Activated T-cell treated with anti-CD3 and anti-CD28 coated beads, Interleukin-2, amount 50 U/mL, for 72 hours (primary cell): Measurements from ENCODE around the gene FKBP5. TPM values are rescaled to one million over a fixed set of nuclear protein-coding genes. Genes with fewer than 3 reads are reported as not detected.

Experiments
- ATAC-seq, 2 donors: fragments of 150-1000 bp; cut with Tn5 transposase; replicated peaks in 1 of 2; 2 replicates each; pipeline ENCODE4 v1.10.0; 2021; ENCODE audit warnings: moderate library complexity in 2 of 2, mild to moderate bottlenecking in 1 of 2
- DNase-seq, 2 donors: peaks; one replicate each; pipeline ENCODE4 v3.0.0; 2021 to 2022; ENCODE audit warnings: mixed read lengths in 1 of 2
- H3K27ac Mint-ChIP-seq: one replicate; pipeline ENCODE4 v1.8.0; 2022; ENCODE audit warnings: mild to moderate bottlenecking, moderate library complexity, mixed read lengths
- H3K27me3 Mint-ChIP-seq: one replicate; pipeline ENCODE4 v1.8.0; 2022; ENCODE audit warnings: low read depth, mixed read lengths
- H3K36me3 Mint-ChIP-seq, 2 donors: one replicate each; pipeline ENCODE4 v1.8.0; 2022; ENCODE audit warnings: mixed read lengths in 2 of 2, mild to moderate bottlenecking in 1 of 2; ENCODE audit not compliant: insufficient read depth in 2 of 2
- H3K4me1 Mint-ChIP-seq: one replicate; pipeline ENCODE4 v1.8.0; 2022; ENCODE audit warnings: low read depth, mixed read lengths
- H3K4me3 Mint-ChIP-seq, 2 donors: one replicate each; pipeline ENCODE4 v1.8.0; 2022; ENCODE audit warnings: mild to moderate bottlenecking in 2 of 2, mixed read lengths in 2 of 2, moderate library complexity in 2 of 2
- H3K9me3 Mint-ChIP-seq, 2 donors: one replicate each; pipeline ENCODE4 v1.8.0; 2022; ENCODE audit warnings: mixed read lengths in 2 of 2
- total RNA-seq, 2 donors: library from RNA; stranded (reverse); gene quantifications; one replicate each; pipeline ENCODE4 v1.2.3, GENCODE V29; 2022

Gene FKBP5
- total RNA-seq, 2 donors from 2014 or later = 106 to 120 TPM

DNA sequence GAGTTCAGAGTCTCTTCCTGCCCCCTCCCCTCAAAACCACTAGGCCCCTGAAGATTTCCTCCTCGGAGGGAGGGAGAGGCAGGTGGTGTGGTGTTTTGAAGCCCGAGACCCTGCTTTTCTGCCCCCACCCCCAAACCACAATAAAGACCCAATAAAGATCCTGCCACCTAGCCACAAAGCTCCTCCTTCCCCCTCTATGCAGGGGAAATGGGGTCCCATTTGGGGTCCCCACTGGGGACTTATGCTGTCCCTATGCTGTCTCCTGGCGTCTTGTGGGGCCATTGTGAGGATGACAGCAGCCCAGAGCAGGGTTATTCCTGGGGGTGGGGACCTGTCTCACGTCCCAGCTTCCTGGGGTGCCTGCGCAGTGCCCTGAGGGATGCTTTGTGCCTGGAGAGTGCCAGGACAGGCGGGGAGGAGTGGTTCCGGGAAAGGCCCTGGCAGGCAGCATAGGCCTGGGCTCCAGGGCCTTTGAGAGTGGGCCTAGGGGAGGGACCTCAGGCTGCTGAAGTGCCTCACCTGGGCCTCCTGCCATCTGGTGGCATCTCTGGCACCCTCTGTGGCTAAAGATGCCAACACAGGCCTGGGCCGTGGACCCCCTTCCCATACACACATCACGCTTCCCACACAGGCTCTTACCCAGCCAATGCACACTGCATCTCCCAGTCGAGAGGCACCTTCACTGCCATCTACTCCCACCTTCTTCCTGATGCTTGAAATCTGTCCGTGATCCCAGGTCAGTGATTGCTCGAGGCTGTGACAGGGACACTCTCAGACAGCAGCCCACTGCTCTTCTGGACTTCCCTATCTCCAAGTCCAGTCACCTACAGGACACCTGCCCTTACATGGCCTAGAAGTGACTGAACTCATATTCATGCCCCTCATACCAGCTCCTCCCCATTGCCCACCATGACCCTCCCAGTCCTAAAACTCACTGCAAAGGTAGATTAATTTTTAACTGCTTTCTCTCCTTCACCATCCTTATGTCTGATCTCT lies 40.3 kb upstream of the FKBP5 start:
- Mint-ChIP-seq H3K9me3 (no peaks in the 10 kb centered on the region), H3K4me3 (peak overlapping the region; percentile 71 to 81), H3K27ac (peak overlapping the region; percentile 91), H3K27me3 (no peaks in the 10 kb centered on the region), H3K36me3 (no peaks in the 10 kb centered on the region), H3K4me1 (peaks cover 87% of the 10 kb centered on the region)
- DNase-seq (peak; percentile 60 to 61), ATAC-seq (no peak)

GRCh38 chr6:35727935-35728682 lies 39.4 kb upstream of the FKBP5 start:
- Mint-ChIP-seq H3K27me3 (no peaks in the 10 kb centered on the region), H3K4me3 (peak overlapping the region; percentile 71 to 81), H3K4me1 (peaks cover 78% of the 10 kb centered on the region), H3K27ac (peak overlapping the region; percentile 91), H3K9me3 (no peaks in the 10 kb centered on the region), H3K36me3 (no peaks in the 10 kb centered on the region)
- peak; percentile 64 for ATAC-seq
- DNase-seq = peak; percentile 88 to 93

- no peak for DNase-seq
Measured at GRCh38 chr6:35727231-35727934, 38.7 kb upstream of the FKBP5 start.

DNA sequence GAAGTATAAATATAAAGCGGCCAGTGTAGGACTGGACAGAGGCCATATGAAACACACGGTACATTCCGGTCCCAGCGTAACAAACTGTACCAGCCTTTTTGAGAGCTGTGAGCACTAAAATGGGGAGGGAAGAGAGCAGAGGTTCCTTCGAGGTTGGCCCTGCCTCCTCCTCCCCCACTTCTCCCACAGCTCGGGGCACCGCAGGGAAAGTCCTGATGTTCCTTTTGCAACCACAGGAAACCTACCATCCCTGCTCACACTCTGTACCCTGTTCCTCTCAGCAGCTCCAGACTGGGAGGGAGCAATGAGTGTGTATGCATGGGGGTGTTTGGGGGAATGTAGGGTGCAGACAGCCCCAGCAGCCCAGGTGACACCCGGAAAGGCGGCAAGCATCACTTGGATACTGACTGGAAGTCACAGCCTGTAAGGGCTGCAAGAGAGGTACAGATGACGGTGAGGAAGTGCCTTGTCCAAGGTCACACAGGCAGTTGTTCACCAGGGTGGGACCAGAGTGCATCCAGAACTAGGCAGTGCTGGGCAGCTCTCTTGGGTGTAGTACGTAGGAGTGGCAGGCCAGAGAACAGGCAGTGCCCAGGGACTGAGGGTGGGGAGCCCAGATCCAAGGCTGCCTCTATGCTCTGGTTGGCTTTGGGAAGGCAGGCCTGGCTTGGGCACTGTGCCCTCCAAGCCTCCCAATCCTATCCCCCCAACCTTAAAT lies 37.2 kb upstream of the FKBP5 start:
- Mint-ChIP-seq H3K27ac (peak overlapping the region; percentile 83), H3K4me1 (peaks cover 71% of the 10 kb centered on the region), H3K27me3 (no peaks in the 10 kb centered on the region), H3K36me3 (no peaks in the 10 kb centered on the region), H3K4me3 (peak overlapping the region; percentile 71 to 73), H3K9me3 (no peaks in the 10 kb centered on the region)
- DNase-seq (peak in 1 of 2 donors; percentile 34), ATAC-seq (peak; percentile 24 to 27)

More at GRCh38 chr6:35727231-35727934, 38.7 kb upstream of the FKBP5 start:
- Mint-ChIP-seq H3K27me3 (no peaks in the 10 kb centered on the region), H3K9me3 (no peaks in the 10 kb centered on the region), H3K27ac (peak overlapping the region; percentile 83), H3K36me3 (no peaks in the 10 kb centered on the region), H3K4me3 (peak overlapping the region; percentile 71 to 73), H3K4me1 (peaks cover 71% of the 10 kb centered on the region)
- peak; percentile 10 to 15 for ATAC-seq

DNA sequence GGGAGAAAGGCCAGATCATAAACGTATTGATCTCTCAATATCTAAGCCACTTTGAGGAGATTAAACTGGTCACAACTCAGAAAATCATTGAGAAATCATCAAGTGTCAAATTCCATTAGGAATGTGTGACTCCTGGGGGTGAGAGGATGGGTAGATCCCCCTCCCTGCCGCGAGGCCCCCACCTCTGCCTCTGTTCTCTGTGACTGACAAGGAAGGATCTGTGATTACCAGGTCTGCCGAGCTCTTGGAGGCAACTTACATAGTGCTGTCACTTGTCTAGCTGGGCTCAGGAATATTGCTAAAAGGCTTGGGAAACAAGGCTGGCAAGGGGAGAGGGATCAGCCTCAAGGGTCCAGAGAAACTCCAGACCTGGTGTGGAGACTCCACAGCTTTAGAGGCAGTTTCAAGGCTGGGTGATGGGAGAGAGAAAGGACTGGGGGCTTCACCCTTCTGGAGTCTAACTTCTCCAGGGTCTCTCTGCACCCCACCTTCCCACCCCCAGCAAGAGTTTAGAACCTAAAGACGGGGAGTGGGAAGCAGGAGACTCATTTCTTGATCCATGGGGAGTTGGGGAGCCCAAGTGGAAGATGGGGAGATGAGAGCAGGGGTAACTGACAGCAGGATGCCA lies 36.5 kb upstream of the FKBP5 start:
- no peaks in the 10 kb centered on the region for H3K36me3 Mint-ChIP-seq
- peaks cover 71% of the 10 kb centered on the region for H3K4me1 Mint-ChIP-seq
- H3K27ac Mint-ChIP-seq = peak overlapping the region; percentile 80
- ATAC-seq (no peak), DNase-seq (no peak)
- H3K27me3 Mint-ChIP-seq = no peaks in the 10 kb centered on the region
- peak overlapping the region; percentile 53 to 73 for H3K4me3 Mint-ChIP-seq
- no peaks in the 10 kb centered on the region for H3K9me3 Mint-ChIP-seq

- peaks cover 71% of the 10 kb centered on the region for H3K4me1 Mint-ChIP-seq
- H3K36me3 Mint-ChIP-seq = no peaks in the 10 kb centered on the region
- no peaks in the 10 kb centered on the region for H3K27me3 Mint-ChIP-seq
- ATAC-seq = no peak
- H3K9me3 Mint-ChIP-seq = no peaks in the 10 kb centered on the region
- H3K27ac Mint-ChIP-seq = no peak overlapping the region
- no peak overlapping the region for H3K4me3 Mint-ChIP-seq
- DNase-seq = no peak
Measured at GRCh38 chr6:35724471-35724870, 35.8 kb upstream of the FKBP5 start.

DNA sequence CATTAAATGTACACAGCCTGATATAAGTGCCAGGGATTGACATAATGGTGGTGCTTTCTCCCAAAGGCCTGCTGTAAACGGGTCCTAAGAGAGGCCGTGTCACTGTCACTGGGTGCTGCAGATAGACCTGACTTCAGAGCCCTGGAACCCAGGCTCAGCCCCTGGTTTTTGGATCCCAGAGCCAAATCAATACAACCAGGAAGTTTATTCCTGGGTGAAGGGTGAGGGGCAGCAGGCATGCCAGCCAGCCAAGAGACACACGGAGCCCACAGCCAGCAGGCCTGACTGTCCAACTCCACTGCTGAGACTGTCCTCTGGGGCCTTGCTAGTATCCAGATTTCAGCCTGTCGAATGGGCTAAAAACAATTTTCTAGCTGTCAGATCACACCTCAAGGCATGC lies 35.3 kb upstream of the FKBP5 start:
- Mint-ChIP-seq H3K4me3 (no peak overlapping the region), H3K36me3 (no peaks in the 10 kb centered on the region), H3K4me1 (peaks cover 70% of the 10 kb centered on the region), H3K27ac (no peak overlapping the region), H3K27me3 (no peaks in the 10 kb centered on the region), H3K9me3 (no peaks in the 10 kb centered on the region)
- ATAC-seq (no peak), DNase-seq (no peak)

GRCh38 chr6:35723587-35723986 lies 34.9 kb upstream of the FKBP5 start:
- no peaks in the 10 kb centered on the region for H3K27me3 Mint-ChIP-seq

GRCh38 chr6:35722121-35722761 lies 33.5 kb upstream of the FKBP5 start:
- Mint-ChIP-seq H3K4me1 (peaks cover 73% of the 10 kb centered on the region), H3K9me3 (no peaks in the 10 kb centered on the region), H3K4me3 (peak overlapping the region in 1 of 2 donors; percentile 16), H3K27me3 (no peaks in the 10 kb centered on the region), H3K27ac (peak overlapping the region; percentile 66), H3K36me3 (no peaks in the 10 kb centered on the region)
- ATAC-seq (no peak), DNase-seq (no peak)

More at GRCh38 chr6:35723587-35723986, 34.9 kb upstream of the FKBP5 start:
- Mint-ChIP-seq H3K36me3 (no peaks in the 10 kb centered on the region), H3K4me1 (peaks cover 70% of the 10 kb centered on the region), H3K9me3 (no peaks in the 10 kb centered on the region), H3K27ac (no peak overlapping the region), H3K4me3 (no peak overlapping the region)
- DNase-seq (no peak), ATAC-seq (no peak)

DNA sequence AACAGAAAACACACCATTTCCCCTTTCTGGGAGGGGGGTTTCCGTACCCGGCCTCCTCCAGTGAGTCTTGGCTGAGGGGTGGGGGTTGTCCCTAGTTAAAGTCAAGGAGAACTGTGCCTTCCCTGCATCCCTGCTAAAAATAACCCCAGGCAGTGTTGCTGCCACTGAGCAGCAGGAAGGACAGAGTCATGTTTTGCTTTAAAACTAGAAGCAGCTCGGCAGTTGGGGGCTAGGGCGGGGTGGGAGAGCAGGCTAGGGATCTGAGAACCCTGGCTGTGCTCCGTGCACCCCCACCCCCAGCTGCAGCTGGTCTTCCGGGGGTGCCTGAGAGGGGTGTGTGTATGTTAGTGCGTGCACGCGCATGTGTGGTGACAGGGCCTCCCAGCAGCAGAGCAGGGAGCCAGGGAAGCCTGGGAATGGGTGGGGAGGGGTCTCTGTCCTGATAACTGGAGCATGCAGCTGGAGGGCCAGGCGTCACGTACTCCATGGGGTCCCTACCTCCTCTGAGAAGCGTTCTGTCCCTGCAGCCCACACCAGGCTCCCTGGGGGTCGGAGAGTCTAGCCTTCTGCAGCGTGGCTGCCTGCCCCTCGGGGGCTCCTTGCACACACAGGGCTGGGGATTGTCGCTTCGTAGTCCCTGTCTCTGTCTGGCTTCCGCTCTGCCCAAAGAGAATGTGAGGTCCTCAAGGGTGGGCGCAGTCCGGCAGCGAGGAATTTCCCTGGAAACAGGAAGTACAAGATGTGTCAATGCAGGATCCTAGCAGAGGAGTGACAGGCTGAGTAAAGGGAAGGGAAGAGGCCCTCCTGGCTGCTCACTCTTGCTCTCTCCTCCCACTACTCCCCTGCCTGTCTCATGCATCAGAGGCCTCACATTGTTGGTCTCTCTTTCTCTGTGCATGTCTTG lies 31.4 kb upstream of the FKBP5 start:
- Mint-ChIP-seq H3K9me3 (no peaks in the 10 kb centered on the region), H3K4me3 (peak overlapping the region; percentile 68 to 86), H3K27me3 (no peaks in the 10 kb centered on the region), H3K4me1 (peaks cover 69% of the 10 kb centered on the region), H3K36me3 (no peaks in the 10 kb centered on the region), H3K27ac (peak overlapping the region; percentile 93)
- DNase-seq (peak in 1 of 2 donors; percentile 26), ATAC-seq (peak; percentile 24 to 27)

- ATAC-seq (peak in 1 of 2 donors; percentile 21), DNase-seq (no peak)
- no peaks in the 10 kb centered on the region for H3K36me3 Mint-ChIP-seq
- H3K4me3 Mint-ChIP-seq = peak overlapping the region; percentile 68 to 86
- H3K27ac Mint-ChIP-seq = peak overlapping the region; percentile 78
- H3K27me3 Mint-ChIP-seq = no peaks in the 10 kb centered on the region
- peaks cover 63% of the 10 kb centered on the region for H3K4me1 Mint-ChIP-seq
- H3K9me3 Mint-ChIP-seq = no peaks in the 10 kb centered on the region
Measured at GRCh38 chr6:35719404-35719829, 30.7 kb upstream of the FKBP5 start.
